ENCODE data around the gene NPRL2.

Gene NPRL2

GRCh38 chr3:50350213-50350526 lies 405 bp downstream of the NPRL2 start:
- no peak for DNase-seq (ENCODE audit: low read depth)

GRCh38 chr3:50347187-50347813 lies 3.3 kb downstream of the NPRL2 start:
- peak; percentile 69 for DNase-seq (ENCODE audit: low read depth)

- peak; percentile 69 for DNase-seq (ENCODE audit: low read depth)
Measured at GRCh38 chr3:50345586-50346234, 4.9 kb downstream of the NPRL2 start, which contains the start of gene ZMYND10. ZMYND10 (minus strand) TSS chr3:50345732; CDS start chr3:50345579, 153 bp downstream.

- no peak for DNase-seq (ENCODE audit: low read depth)
Measured at GRCh38 chr3:50345008-50345407, 5.6 kb downstream of the NPRL2 start.

- DNase-seq (ENCODE audit: low read depth): no peak
Measured at GRCh38 chr3:50342813-50343633, 7.6 kb downstream of the NPRL2 start.

GRCh38 chr3:50341996-50342650 lies 8.5 kb downstream of the NPRL2 start:
- DNase-seq (ENCODE audit: low read depth): no peak

- DNase-seq (ENCODE audit: low read depth): no peak
Measured at GRCh38 chr3:50341537-50341936, 9.0 kb downstream of the NPRL2 start.

GRCh38 chr3:50340448-50341329 lies 9.9 kb downstream of the NPRL2 start, which contains the start of gene RASSF1:
RASSF1 (minus strand) TSS chr3:50340836; CDS start chr3:50340805, 31 bp downstream.
- DNase-seq (ENCODE audit: low read depth): peak; percentile 40

- DNase-seq (ENCODE audit: low read depth): no peak
Measured at GRCh38 chr3:50340147-50340447, 10.5 kb downstream of the NPRL2 start.

GRCh38 chr3:50339485-50340146 lies 11.0 kb downstream of the NPRL2 start:
- no peak for DNase-seq (ENCODE audit: low read depth)

- DNase-seq (ENCODE audit: low read depth): no peak
Measured at GRCh38 chr3:50338965-50339364, 11.6 kb downstream of the NPRL2 start.

- DNase-seq (ENCODE audit: low read depth): peak; percentile 89
Measured at GRCh38 chr3:50337175-50337861, 13.3 kb downstream of the NPRL2 start.

- no peak for DNase-seq (ENCODE audit: low read depth)
Measured at GRCh38 chr3:50336452-50337174, 14.0 kb downstream of the NPRL2 start.

GRCh38 chr3:50334339-50335075 lies 16.1 kb downstream of the NPRL2 start:
- no peak for DNase-seq (ENCODE audit: low read depth)

GRCh38 chr3:50333744-50334328 lies 16.7 kb downstream of the NPRL2 start:
- DNase-seq (ENCODE audit: low read depth): no peak

GRCh38 chr3:50331364-50331907 lies 19.1 kb downstream of the NPRL2 start:
- no peak for DNase-seq (ENCODE audit: low read depth)

- no peak for DNase-seq (ENCODE audit: low read depth)
Measured at GRCh38 chr3:50330330-50330729, 20.2 kb downstream of the NPRL2 start.
